OCI-LY3 (cell line): ENCODE measurements around the gene PAMR1.

Experiments used
- H2AFZ ChIP-seq: fragments of 200-600, 300-600 bp; shearing (Covaris generic); 2 replicates; pipeline ENCODE4 v1.6.0; 2014; ENCODE audit warnings: antibody characterized with exemption, low read depth, low read length
- H3K27ac ChIP-seq: fragments of 200-600, 300-600 bp; sonication (generic); 2 replicates; pipeline ENCODE4 v1.5.1; 2014; ENCODE audit warnings: mild to moderate bottlenecking, low read length, moderate library complexity, mixed read lengths
- H3K27me3 ChIP-seq: fragments of 200-600, 300-600 bp; sonication (generic); 2 replicates; pipeline ENCODE4 v1.6.1; 2014; ENCODE audit warnings: low read depth, low read length, mixed read lengths
- H3K36me3 ChIP-seq: fragments of 200-600, 300-600 bp; sonication (generic); replicated peaks from 2 replicates; pipeline ENCODE3; 2014; ENCODE audit warnings: low read depth, low read length, mixed read lengths
- H3K4me1 ChIP-seq: fragments of 300-600, 200-600 bp; sonication (generic); 2 replicates; pipeline ENCODE4 v1.6.1; 2014; ENCODE audit warnings: low read length, mixed read lengths
- H3K4me2 ChIP-seq: fragments of 200-600, 300-600 bp; sonication (generic); 2 replicates; pipeline ENCODE4 v1.6.1; 2014; ENCODE audit warnings: low read length, mixed read lengths
- H3K4me3 ChIP-seq: fragments of 300-600, 200-600 bp; sonication (generic); 2 replicates; pipeline ENCODE4 v1.5.1; 2014; ENCODE audit warnings: antibody characterized with exemption, mild to moderate bottlenecking, low read length, moderate library complexity
- H3K79me2 ChIP-seq: fragments of 300-600, 200-600 bp; shearing (Covaris generic); 2 replicates; pipeline ENCODE4 v1.6.1; 2014; ENCODE audit warnings: mild to moderate bottlenecking, low read length, mixed read lengths
- H3K9ac ChIP-seq: fragments of 300-600, 200-600 bp; shearing (Covaris generic); 2 replicates; pipeline ENCODE4 v1.6.0; 2014; ENCODE audit warnings: mild to moderate bottlenecking, low read length, moderate library complexity
- H3K9me3 ChIP-seq: fragments of 200-600, 300-600 bp; shearing (Covaris generic); 2 replicates; pipeline ENCODE4 v1.6.1; 2014; ENCODE audit warnings: low read length, mixed read lengths; ENCODE audit not compliant: insufficient read depth
- H4K20me1 ChIP-seq: fragments of 200-600, 300-600 bp; sonication (generic); 2 replicates; pipeline ENCODE4 v1.6.1; 2016; ENCODE audit warnings: low read length, mixed read lengths; ENCODE audit not compliant: insufficient read depth
- EZH2phosphoT487 ChIP-seq: fragments of 200-600 bp; shearing (Covaris generic); IDR thresholded peaks from 2 replicates; pipeline ENCODE4 v1.6.1; 2018; ENCODE audit warnings: antibody characterized with exemption, mixed run types, low read depth
- TF ChIP-seq, protein P1 (sequence below): fragments of 200-600, 300-600 bp; sonication (generic); IDR thresholded peaks from 2 replicates; pipeline ENCODE4 v1.5.1; 2014; ENCODE audit warnings: antibody characterized with exemption, low read length, low read depth

Gene PAMR1

DNA sequence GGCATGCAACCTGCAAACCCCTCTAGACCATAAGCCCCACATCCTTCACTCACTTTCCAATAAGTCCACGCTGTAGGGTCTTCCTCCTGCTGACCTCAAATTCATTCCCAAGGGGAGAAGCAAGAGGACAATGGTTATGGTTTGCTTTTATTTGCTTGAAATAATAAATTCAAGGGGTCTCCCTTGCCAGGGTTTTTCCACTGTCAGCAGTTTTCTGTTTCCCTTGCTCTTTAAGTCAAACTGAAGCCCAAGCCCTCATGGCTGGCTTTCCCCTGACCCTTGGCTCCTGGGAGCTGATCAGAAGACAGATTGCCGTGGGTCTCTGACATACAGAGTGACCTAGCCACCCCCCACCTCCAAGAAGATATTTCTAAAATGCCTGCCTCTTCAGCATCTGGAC is 109.9 kb downstream of the PAMR1 start:
- TF ChIP-seq EZH2phosphoT487, result no peak
- Histone ChIP-seq H3K9me3 (no peaks in the 10 kb centered on the region), H3K4me1 (no peaks in the 10 kb centered on the region), H2AFZ (no peak overlapping the region), H3K4me3 (no peak overlapping the region), H3K4me2 (no peak overlapping the region), H3K27ac (no peak overlapping the region), H3K79me2 (no peaks in the 10 kb centered on the region), H3K27me3 (peaks cover 56% of the 10 kb centered on the region), H3K9ac (no peak overlapping the region), H3K36me3 (no peaks in the 10 kb centered on the region), H4K20me1 (no peaks in the 10 kb centered on the region)

DNA sequence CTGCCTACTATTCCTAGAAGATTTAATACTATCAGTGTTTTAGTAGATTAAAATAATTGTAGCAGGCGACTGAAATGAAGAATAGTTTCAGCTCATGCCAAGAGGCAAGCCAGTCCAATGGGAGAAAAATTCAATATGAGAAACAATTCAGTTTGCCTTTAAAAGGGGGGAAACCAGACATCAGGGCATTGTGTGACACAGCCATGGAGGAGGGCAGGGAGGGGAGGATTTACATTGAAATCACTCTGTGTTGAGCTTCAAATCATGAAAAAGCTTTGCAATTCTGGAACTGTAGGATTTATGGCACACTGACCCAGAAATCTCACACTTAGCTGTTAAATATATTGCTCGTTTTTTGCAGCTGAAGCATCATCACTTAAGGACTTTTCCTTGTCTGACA is 110.6 kb downstream of the PAMR1 start:
- Histone ChIP-seq H3K79me2 (no peaks in the 10 kb centered on the region), H3K36me3 (no peaks in the 10 kb centered on the region), H3K4me1 (no peaks in the 10 kb centered on the region), H3K9ac (no peak overlapping the region), H3K27ac (no peak overlapping the region), H3K9me3 (no peaks in the 10 kb centered on the region), H4K20me1 (no peaks in the 10 kb centered on the region), H3K27me3 (peaks cover 61% of the 10 kb centered on the region), H2AFZ (no peak overlapping the region), H3K4me2 (no peak overlapping the region), H3K4me3 (no peak overlapping the region)
- TF ChIP-seq EZH2phosphoT487, result no peak
- TF ChIP-seq, protein P1, sequence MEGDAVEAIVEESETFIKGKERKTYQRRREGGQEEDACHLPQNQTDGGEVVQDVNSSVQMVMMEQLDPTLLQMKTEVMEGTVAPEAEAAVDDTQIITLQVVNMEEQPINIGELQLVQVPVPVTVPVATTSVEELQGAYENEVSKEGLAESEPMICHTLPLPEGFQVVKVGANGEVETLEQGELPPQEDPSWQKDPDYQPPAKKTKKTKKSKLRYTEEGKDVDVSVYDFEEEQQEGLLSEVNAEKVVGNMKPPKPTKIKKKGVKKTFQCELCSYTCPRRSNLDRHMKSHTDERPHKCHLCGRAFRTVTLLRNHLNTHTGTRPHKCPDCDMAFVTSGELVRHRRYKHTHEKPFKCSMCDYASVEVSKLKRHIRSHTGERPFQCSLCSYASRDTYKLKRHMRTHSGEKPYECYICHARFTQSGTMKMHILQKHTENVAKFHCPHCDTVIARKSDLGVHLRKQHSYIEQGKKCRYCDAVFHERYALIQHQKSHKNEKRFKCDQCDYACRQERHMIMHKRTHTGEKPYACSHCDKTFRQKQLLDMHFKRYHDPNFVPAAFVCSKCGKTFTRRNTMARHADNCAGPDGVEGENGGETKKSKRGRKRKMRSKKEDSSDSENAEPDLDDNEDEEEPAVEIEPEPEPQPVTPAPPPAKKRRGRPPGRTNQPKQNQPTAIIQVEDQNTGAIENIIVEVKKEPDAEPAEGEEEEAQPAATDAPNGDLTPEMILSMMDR, result no peak

DNA sequence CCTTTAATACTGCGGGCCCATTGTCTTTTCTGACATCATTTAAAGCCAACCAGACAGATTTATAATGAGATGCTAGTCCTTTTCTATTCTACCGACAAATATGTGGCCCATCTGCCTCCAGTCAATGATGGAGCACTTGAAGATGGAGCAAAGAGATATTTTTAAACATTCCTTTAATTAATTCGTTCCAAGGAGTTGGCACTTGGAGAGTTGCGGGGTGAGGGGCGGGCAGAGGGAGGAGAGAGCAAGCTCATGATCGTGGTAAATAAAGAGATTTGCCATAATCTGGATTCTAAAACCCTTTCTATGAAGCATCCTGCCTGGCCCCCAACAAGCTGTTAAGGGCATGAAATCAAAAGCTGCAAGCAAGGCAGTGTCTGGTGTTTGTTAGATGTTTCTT is 111.1 kb downstream of the PAMR1 start:
- Histone ChIP-seq H3K27me3 (peaks cover 61% of the 10 kb centered on the region), H3K4me1 (no peaks in the 10 kb centered on the region), H4K20me1 (no peaks in the 10 kb centered on the region), H3K9ac (no peak overlapping the region), H3K4me3 (no peak overlapping the region), H3K9me3 (no peaks in the 10 kb centered on the region), H3K36me3 (no peaks in the 10 kb centered on the region), H3K79me2 (no peaks in the 10 kb centered on the region), H3K4me2 (no peak overlapping the region), H2AFZ (no peak overlapping the region), H3K27ac (no peak overlapping the region)
- no peak for TF ChIP-seq EZH2phosphoT487
- TF ChIP-seq, protein P1, result no peak

DNA sequence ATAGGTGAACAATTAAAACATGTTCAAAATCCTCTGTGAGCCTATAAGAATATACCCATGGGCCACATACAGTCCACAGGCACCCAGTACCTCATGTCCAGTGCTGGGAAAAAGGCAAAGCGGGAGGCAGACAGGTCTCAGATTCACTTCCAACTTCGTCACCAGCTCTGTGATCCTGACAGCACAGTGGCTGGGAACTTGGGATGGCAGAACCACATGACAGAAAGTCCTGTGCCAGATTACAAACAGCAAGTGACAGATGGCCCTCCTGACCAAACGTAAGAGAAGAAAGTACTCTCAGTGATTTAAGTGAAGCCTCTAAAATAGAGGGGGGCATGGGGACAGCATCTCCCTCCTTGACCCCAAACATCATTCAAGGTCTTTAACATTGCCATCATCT is 111.8 kb downstream of the PAMR1 start:
- Histone ChIP-seq H3K27me3 (peaks cover 64% of the 10 kb centered on the region), H3K79me2 (no peaks in the 10 kb centered on the region), H3K9ac (no peak overlapping the region), H3K4me2 (no peak overlapping the region), H2AFZ (no peak overlapping the region), H3K4me3 (no peak overlapping the region), H3K27ac (no peak overlapping the region), H3K4me1 (no peaks in the 10 kb centered on the region), H3K36me3 (no peaks in the 10 kb centered on the region), H4K20me1 (no peaks in the 10 kb centered on the region), H3K9me3 (no peaks in the 10 kb centered on the region)
- no peak for TF ChIP-seq EZH2phosphoT487
- TF ChIP-seq, protein P1, result no peak

DNA sequence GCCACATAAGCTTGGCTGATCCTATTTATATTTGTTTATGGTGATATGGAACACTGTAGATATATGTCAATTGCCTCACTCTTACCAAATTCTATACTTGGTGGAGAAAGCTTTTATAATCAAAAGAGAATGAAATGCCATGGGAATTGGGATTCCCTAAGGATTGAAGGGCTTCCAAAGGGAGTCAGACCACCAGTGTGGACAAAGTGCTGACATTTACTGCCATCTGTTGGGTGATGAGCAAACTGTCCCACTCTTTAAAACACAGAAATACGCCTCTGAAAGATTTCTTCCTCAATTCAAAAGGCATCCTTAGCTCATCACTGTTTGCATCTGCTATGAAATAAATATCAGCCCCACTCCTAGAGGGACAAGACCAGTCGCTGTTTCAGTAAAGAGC is 113.1 kb downstream of the PAMR1 start:
- H3K4me3 ChIP-seq, result no peak overlapping the region
- H2AFZ ChIP-seq, result no peak overlapping the region
- no peaks in the 10 kb centered on the region for H3K4me1 ChIP-seq
- peaks cover 54% of the 10 kb centered on the region for H3K27me3 ChIP-seq
- no peak overlapping the region for H3K9ac ChIP-seq
- no peaks in the 10 kb centered on the region for H4K20me1 ChIP-seq
- no peaks in the 10 kb centered on the region for H3K79me2 ChIP-seq
- no peak overlapping the region for H3K27ac ChIP-seq
- no peaks in the 10 kb centered on the region for H3K9me3 ChIP-seq
- TF ChIP-seq, protein P1, result peak; percentile 61
- TF ChIP-seq EZH2phosphoT487, result no peak
- no peaks in the 10 kb centered on the region for H3K36me3 ChIP-seq
- H3K4me2 ChIP-seq, result no peak overlapping the region
